ENCODE results near the gene NT5DC1.

- no peak for TF ChIP-seq GATA3 (IDR thresholded peaks at IDR 0.05; ENCODE audit: low read depth, low read length)
- no peak for TF ChIP-seq GATA2 (IDR thresholded peaks at IDR 0.05; ENCODE audit: low read depth, low read length)
Measured at GRCh38 chr6:116115781-116116180, 15.1 kb downstream of the NT5DC1 start.

Measured in SH-SY5Y (cell line).